T-helper 2 cell treated with Interferon-gamma antibody and Interleukin-4, amounts not matched to agents 100 ng/mL and 5 ng/mL, for 36 hours (primary cell): ENCODE measurements around the gene JAKMIP2. TPM values are rescaled to one million over a fixed set of nuclear protein-coding genes. Genes with fewer than 3 reads are reported as not detected.
"Not testable (repeated sequence)": the region's sequence is repeated elsewhere in the genome, so short reads cannot be mapped to it uniquely, and the experiment has no call there.

Experiments used
- intact Hi-C: fragments of 100-400 bp; cut with micrococcal nuclease; formaldehyde crosslinking; loops from one replicate; pipeline ENCODE4 v1.15.1; 2023
- total RNA-seq: library from RNA; stranded (reverse); gene quantifications from 2 replicates; pipeline ENCODE4 v1.2.3, GENCODE V29; 2022

The JAKMIP2 gene
- total RNA-seq, 1 donor from 2014 or later = 9.5 TPM

DNA sequence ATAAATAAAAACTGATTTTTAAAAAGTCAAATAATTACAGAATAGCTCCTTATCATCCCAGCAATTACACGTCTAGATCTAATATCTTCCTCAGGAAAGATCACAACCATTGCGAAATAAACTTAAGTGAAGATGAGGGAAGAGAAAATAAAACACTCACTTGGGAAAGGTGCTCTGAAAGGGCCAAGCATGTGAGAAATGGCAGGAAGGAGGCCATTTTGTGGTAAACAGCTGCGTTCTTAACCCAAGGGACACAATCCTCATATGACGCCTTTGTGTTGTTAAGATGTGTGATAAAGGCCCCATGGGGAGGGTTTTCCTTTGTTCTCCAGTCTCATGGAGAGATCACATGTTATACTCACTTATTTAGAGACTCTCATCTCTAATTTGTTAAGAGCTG lies 32.5 kb downstream of the JAKMIP2 start:
- intact Hi-C loops = no loop called here

DNA sequence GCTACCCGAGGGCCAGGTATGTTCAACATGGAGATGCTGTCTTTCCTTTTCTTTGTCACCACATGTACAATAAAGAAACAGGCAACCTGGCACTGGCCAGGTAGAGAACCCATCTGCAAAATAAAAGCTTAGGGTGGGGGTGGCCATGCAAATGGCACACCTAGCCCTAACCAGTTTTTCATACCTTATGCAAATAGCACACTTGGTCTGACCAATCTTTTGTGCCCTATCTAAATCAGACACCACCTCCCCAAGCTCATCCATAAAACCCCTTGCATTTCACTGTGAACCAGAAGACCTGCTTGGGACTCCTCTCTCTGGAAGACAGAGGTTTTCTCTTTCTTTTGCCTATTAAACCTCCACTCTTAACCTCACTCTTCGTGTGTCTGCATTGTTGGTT lies 33.9 kb downstream of the JAKMIP2 start:
- intact Hi-C loops = no loop called here

DNA sequence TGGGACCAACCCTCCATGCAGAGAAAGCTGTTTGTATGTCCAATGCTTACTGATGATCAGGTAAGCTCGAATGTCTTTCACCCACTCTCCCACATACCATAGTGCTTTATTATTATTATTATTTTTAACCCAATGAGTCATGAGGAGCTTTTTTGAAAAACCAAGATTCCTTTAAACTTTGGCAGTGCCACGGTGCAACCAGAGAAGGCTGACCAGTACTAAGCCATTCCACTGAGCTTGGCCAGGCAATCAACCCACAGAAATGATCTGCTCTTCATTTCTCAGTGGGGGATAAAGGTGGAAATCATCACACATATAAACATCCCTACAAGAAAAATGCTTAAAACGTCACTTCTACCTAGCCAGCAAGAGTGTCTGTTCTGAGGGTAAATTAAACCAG lies 35.5 kb downstream of the JAKMIP2 start:
- intact Hi-C loops = no loop called here

DNA sequence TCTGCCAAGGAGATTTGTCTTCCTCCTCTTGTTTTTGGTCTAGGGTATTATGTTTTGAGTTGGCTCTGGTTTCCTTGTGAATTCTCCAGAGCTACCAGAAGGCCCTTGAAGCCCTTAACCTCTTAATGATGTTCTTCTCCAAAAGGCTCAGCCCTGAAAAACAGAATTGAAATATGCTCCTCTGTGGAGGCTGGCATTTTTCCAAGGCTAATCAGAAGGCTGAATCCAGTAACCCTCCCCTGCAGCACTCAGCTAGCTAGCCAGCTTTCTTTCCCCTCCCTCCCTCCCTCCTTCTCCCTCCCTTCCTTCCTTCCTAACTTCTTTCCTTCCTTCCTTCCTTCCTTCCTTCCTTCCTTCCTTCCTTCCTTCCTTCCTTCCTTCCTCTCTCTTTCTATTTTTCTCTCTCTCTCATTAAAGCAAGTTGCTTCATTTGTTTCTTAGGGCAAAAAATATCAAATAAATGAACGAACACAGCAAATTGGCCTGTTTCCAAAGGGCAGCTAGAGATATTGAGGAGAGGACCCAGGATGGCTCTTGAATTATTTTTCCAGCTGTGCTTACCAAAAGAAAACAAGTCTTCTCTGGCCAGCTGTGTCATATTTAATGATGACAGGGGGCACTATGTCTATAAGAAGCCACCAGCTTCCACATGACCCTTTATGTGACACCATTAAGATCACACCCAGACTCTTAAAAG lies 38.7 kb downstream of the JAKMIP2 start:
- intact Hi-C loops = no loop called here

DNA sequence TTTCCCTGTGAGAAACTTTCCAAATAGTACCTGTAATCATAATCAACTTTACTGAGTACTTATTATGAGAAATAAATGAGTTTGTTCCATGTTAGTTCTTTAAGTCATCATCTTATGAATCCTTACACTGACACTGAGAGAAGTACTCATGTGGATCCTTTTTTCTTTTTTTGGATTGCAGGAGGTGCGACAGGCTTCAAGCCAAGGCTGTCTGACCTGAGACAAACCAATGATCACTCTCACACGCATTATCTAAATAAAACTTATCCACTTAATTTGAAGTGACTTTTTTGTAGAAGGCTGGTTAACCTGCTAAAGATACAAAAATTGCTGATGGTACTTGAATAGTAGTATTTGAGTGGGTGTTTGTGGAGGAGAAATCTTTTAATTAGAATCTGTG lies 39.5 kb downstream of the JAKMIP2 start:
- intact Hi-C loops = no loop called here

DNA sequence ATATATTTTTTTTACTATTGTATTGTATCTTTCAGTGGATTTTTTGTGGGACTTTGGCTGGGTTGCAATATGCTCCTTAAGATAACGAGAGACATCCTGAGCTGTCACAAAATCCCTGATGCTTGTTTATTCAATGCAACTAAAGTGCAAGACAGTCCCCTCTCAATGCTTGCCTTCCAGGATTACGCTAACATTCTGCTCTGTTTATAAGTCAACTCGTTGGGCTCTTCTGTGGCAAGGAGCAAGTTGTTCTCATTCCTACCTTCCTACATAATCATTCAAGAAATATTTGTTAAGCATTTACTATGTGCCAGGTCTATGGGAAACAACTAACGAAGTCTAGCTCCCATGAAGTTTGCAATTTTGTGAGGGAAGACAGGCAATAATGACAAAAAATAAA lies 40.4 kb downstream of the JAKMIP2 start:
- intact Hi-C loops = no loop called here

DNA sequence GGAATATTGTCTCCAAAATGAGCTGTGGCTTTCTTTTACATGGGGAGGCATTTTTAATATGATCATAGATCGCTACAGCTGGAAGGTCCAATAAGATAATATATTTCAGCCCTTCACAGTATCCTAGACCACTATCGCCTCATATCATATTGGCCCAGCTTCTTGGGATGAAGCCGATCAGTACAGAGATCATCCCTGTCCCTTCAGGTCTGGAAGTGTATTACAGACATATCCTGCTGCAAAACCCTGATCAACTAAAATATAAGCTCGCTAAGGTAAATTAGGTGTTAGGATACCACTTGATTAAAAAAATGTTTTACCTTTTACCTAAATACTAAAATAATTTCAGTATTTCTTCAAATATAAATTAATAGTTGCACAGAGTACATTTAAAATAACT lies 41.7 kb downstream of the JAKMIP2 start:
- intact Hi-C loops = no loop called here

DNA sequence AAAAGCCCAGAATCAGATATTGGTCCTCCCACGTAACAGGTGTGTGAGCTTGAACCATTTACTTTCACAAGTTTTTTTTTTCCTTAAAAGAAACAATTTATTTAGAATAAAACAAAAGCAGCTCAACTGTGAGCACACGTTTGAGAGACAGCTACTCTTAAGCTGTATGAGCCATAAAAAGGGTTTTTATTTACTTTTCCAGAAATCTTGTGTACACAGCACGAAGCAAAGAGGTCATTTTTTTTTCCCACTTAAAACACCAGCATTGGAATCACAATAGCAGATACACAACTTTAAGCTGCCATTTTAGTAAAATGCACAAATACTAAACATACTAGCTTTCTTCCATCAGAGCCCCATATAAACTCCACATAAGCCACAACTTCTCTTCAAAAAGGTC lies 44.6 kb downstream of the JAKMIP2 start:
- intact Hi-C loops = no loop called here

DNA sequence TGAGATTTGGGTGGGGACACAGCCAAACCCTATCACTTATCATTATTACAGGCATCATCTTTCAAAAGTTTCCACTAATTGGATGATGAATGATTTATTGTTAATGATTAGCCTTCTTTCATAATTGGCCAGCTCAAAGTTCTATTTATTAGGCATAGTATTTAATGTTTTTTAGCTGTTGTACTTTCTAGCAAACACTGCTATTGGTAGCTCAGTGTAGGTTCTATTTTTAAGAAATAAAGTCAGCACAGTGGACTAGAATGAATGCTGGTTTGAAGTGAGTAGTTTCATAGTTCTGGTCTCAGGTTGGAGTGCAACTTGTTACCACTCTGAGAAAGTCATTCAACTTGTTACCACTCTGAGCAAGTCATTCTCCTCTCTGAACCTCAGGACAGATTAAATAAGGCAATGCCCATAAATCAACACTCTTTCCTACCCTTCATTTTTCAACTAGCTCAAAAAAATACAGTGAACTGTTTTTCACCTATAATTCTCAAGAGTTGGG lies 46.9 kb downstream of the JAKMIP2 start:
- intact Hi-C loops = no loop called here

DNA sequence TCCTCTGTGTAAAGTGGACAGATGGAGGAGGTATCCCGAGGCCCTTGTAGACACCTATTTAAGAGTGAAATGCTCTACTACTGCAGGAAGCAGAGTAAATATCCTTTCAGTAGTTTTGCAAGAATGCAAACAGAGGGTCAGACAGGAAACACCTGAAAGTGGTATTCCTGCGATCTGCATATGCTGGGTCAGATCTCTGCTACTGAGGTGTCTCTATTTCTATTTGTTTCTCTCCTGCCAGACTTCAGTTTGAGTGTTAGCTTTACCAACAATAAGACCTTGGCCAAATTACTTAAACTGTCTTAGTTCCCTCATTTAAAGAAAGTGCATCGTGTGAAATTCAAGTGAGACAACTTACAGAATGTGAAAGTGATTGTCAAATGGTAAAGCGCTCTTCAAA lies 47.6 kb downstream of the JAKMIP2 start:
- intact Hi-C loops = no loop called here

DNA sequence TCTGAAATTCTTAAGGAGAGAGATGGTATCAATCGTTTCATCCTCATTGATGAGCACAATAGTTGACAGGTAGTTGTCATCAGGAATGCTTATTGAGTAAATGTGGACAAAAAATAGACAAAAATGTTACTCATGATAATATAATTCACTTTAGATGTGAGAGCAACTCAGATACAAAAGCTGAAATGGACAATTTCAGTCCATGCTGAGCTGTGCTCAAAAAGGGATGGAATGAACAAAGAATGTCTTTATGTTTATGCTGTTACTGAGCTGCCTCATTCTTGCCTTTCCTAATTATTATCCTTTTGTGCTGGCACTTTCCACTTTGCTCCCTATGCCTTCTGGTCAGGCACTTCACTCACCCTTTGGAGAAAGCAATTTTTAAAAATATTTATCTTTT lies 49.5 kb downstream of the JAKMIP2 start:
- intact Hi-C loops = no loop called here

DNA sequence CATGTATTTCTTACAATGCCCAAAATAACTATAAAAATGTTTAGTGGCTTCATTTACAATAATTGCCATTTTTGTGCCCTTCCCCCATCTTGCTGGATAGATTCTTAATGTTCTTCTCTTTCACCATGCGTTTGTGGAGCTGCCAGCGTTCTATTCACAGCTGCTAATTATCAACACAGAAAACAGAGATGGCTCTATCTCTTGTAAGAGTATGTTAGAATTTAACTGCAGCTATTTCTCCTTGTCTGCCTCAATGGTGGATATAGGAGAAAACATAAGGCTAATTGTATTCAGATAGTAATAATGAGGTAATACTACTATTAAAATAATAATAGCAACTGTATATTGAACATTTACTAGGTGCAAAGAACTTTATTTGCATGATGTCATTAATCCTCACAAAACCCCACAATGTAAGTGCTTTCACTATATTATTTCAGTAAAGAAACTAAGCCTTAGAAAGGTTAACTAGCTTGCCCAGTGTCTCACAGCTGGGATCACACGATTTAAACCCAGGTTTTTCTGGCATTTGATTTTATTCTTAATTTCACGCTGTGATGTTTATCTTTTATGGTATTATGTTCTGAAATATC lies 50.1 kb downstream of the JAKMIP2 start:
- intact Hi-C loops = no loop called here

DNA sequence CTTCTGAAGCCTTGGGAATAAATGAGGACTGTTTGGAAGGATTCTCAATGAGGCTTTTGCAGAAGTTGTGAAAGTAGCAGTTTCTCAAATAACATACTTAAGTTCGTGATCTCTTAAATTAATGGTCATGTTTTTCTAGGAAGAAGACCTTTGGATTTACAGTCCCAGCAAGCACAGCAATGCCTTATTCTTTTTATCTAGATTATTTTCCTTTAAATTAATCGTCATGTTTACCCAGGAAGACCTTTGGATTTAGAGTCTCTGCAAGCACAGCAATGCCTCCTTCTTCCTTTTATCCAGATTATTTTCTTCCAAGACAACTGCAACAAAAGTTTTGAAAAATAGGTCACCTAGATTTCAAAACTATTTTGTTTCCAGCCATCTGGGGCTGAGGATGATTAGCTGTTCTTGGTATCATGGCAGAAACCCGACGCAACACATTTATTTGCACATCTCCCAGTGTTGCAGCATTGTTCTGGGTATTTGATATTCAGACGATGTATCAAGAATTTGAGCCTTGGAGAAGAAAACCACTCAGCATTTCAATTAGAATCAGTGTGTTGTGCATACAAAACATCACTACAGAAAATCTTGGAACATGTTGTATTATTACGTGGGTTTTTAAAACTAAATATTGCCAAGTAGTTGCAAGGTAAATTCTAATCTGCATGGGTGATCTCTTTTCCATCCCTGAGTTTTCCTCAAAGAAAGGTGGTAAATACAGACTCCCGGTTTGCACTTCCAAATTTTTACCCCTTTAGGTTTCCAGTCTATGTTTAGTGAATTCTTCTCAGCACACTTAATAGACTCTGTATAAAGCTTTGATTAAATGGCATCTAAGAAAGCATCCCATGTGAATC lies 50.9 kb downstream of the JAKMIP2 start:
- intact Hi-C loops = no loop called here

DNA sequence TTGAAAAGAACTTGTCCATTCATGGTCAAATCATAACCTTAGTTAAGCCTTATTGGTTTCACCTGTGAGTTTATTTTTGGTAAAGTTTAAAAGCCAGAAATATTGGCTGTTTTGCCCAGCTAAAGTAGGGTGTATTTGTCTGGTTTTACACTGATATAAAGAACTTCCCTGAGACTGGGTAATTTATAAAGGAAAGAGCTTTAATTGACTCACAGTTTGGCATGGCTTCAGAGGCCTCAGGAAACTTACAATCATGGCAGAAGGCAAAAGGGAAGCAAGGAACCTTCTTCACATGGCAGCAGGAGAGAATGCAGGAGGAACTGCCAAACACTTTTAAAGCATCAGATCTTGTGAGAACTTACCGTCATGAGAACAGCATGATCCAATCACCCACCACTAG lies 55.3 kb downstream of the JAKMIP2 start:
- intact Hi-C loops = no loop called here

DNA sequence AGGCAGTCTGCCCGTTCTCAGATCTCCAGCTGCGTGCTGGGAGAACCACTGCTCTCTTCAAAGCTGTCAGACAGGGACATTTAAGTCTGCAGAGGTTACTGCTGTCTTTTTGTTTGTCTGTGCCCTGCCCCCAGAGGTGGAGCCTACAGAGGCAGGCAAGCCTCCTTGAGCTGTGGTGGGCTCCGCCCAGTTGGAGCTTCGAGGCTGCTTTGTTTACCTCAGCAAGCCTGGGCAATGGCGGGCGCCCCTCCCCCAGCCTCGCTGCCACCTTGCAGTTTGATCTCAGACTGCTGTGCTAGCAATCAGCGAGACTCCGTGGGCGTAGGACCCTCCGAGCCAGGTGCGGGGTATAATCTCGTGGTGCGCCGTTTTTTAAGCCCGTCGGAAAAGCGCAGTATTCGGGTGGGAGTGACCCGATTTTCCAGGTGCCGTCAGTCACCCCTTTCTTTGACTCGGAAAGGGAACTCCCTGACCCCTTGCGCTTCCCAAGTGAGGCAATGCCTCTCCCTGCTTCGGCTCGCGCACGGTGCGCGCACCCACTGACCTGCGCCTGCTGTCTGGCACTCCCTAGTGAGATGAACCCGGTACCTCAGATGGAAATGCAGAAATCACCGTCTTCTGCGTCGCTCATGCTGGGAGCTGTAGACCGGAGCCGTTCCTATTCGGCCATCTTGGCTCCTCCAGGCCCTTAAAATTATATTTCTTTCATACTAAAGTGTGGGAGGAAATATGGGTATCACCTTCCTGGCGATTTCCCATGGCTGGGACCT lies 61.2 kb downstream of the JAKMIP2 start:
- intact Hi-C loops = not testable (repeated sequence)

DNA sequence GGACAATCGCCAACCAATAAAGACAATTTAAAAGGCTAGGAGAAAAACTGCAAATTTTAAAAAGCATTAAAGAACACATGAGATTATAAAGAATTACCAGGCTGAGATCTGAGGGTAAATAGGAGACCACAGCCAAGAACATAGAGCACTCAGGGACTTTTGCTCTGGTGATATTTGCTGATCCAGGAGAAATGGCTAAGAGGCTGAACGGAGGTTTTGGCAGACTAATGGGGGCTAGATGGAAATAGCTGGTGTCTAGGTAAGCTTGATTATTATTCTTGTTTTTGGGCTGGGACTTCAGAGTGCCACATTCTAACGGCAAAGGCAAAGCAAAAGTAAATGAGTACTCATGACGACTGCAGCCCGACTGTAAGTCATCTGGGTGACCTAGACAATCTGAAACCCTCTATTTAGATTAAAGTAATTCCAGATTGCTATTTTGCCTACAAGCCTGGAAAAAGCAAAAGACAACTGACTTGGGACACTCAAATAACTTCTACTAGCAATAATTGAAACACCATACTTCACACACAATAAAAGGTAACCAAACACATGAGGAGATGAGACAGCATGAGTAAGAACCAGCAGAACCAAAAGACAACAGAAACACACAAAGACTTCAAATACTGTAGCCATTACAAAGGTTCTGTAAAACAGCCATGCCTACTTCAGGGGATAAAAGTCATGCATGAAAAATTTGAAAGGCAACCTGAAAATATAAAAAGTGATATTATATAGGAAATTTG lies 68.8 kb downstream of the JAKMIP2 start:
- intact Hi-C loops = no loop called here

DNA sequence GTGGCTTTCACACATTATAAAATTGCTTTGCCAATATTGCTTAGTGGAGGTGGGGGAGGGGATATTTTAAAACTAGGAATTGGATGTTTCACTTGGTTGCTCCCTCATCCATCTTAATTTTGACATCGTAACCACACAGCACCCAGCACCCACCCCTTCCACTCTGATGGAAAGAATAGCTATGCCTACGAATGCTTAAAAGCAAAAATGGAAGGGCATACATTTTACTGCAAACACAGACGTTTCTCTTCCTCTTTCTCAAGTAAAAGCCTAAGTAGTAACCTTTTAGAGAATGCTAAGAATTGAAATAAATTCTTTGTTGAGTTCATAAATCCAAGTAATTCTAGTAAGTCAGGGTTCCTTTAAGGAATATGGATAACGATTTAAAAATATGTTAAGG lies 69.9 kb downstream of the JAKMIP2 start:
- intact Hi-C loops = no loop called here

DNA sequence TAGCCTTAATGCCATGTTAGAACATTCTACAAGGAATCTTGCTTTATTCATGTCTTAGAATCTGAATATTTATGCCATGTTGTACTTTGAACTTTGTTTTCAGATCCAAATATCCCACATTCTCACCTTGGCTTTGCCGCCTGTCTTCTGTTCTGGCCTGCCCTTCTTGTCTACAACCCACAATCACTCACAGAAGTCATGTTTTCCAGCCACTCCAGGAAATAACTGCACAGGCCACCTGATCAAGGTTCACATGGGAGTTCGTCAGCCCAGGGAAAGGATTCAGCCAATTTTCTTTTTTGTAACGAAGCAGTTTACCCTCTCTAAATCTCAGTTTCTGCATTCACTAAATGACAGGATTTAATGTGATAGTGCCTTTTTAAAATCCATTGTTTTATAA lies 70.5 kb downstream of the JAKMIP2 start:
- intact Hi-C loops = no loop called here

DNA sequence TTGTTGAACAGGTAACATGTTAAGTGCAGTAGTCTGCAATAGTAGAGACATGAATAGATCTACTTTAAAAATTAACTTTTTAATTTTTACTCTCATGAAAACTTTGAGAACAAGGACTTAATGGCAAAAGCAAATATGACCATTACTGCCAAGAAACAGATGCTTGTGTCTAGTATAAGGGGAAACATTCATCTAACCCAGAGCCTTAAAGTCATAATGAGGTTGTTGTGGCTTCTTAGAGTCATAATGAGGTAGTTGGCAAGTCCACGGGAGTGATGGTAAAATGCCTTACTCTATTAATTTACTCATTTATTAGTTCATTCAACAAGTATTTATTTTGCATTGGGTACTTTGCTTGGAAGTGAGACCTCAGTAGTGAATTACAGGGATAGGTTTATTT lies 71.5 kb downstream of the JAKMIP2 start:
- intact Hi-C loops = no loop called here

DNA sequence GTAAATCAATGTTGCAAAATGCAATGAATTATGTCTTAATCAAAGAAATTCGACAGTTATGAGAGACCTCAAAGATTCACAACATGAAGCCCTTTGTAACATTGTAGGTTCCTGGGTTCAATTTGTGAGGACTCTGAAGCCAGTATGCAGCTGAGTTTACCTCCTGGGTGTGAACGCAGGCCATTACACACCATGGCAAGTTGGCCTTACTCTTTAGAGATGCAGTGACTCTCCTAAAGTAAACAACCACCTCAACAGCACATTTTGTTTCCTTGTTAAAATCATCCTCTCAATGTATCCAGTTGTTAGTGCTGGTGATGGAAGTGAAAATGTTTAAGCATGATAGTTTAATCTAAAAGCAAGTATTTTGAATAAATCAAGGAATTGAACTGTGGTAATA lies 73.8 kb downstream of the JAKMIP2 start:
- intact Hi-C loops = no loop called here

DNA sequence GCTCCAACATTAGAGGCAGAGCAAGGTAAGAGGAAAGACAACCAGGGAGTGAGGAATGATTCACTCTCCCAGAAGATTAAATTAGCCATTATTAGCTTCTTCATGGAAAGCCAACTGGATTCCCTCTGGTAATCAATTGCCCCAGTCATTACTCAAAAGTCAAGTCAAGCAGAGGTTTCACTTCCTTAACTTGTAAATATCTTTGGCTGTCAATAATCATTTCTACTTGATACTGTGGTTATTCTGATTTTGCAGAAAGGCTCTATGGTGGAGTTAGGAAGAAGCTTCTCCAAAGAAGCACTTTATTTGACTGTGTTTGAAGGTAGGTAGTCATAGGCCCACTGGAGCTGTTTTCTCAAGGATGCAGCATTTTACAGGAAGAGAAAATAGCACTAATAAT lies 78.0 kb downstream of the JAKMIP2 start:
- intact Hi-C loops = loop anchor here (5.0 kb wide), 1 partner anchor 118 kb away; no protein-coding TSS in a partner anchor
